K562 (cell line): ENCODE data around the gene DLG3. TPM values are rescaled to one million over a fixed set of nuclear protein-coding genes. Genes with fewer than 3 reads are reported as not detected.

Experiments
- EGR1 ChIP-seq: fragments of 450-650 bp; conservative IDR thresholded peaks from 2 replicates; pipeline ENCODE4 v1.6.1; 2017; ENCODE audit warnings: mild to moderate bottlenecking
- ELF1 ChIP-seq: fragments of 200-800 bp; sonication (Bioruptor generic); IDR thresholded peaks from 2 replicates; pipeline ENCODE4 v1.6.1; 2016; ENCODE audit warnings: missing genetic modification characterization, missing compliant biosample characterization
- FOSL1 ChIP-seq: fragments of 200-800 bp; sonication (Bioruptor generic); conservative IDR thresholded peaks from 2 replicates; pipeline ENCODE4 v1.6.1; 2016; ENCODE audit warnings: missing genetic modification characterization, missing compliant biosample characterization
- GABPB1 ChIP-seq: sonication (generic); formaldehyde crosslinking; IDR thresholded peaks from 2 replicates; pipeline ENCODE4 v1.8.0; 2022; ENCODE audit warnings: mild to moderate bottlenecking, missing genetic modification reagents
- HCFC1 ChIP-seq: IDR thresholded peaks from 2 replicates; pipeline ENCODE4 v1.6.1; 2012; ENCODE audit warnings: low read depth, low read length, improper control_type of control experiment
- HNRNPLL ChIP-seq: fragments of 200-400 bp; formaldehyde crosslinking; IDR thresholded peaks from 2 replicates; pipeline ENCODE4 v1.6.1; 2017; ENCODE audit warnings: low read length, low read depth, mild to moderate bottlenecking; ENCODE audit not compliant: poor library complexity, severe bottlenecking
- MAZ ChIP-seq, 2 experiments: fragments of 450-650 bp in 1 of 2; sonication (generic) in 1 of 2; formaldehyde crosslinking; IDR thresholded peaks in 1 of 2; conservative IDR thresholded peaks in 1 of 2; 2 replicates each; pipeline versions ENCODE4 v1.4.0 to v1.5.0; 2020; ENCODE audit warnings: mild to moderate bottlenecking in 1 of 2, missing genetic modification reagents in 1 of 2
- NR2C2 ChIP-seq, 2 experiments: fragments of 200-800 bp in 1 of 2; sonication (Bioruptor generic) in 1 of 2; sonication (generic) in 1 of 2; formaldehyde crosslinking in 1 of 2; IDR thresholded peaks; 2 replicates each; pipeline versions ENCODE4 v1.6.1 to v1.8.0; 2016 to 2022; ENCODE audit warnings: mild to moderate bottlenecking in 1 of 2, missing compliant biosample characterization in 1 of 2, missing genetic modification characterization in 1 of 2, missing genetic modification reagents in 1 of 2
- NRF1 ChIP-seq, 2 experiments: fragments of 450-650 bp; IDR thresholded peaks in 1 of 2; conservative IDR thresholded peaks in 1 of 2; 2 replicates each; pipeline ENCODE4 v1.6.1; 2014; ENCODE audit warnings: mild to moderate bottlenecking in 2 of 2
- YY1 ChIP-seq, 3 experiments: IDR thresholded peaks; 2 replicates each; pipeline ENCODE4 v1.6.1; 2011; ENCODE audit warnings: low read length in 2 of 3, mild to moderate bottlenecking in 2 of 3, moderate library complexity in 2 of 3, borderline replicate concordance in 1 of 3, control low read depth in 1 of 3, low read depth in 1 of 3; ENCODE audit not compliant: insufficient read depth in 3 of 3, insufficient replicate concordance in 2 of 3, control insufficient read depth in 1 of 3, insufficient read length in 1 of 3; ENCODE audit errors: extremely low read depth in 1 of 3
- ZNF143 ChIP-seq: sonication (generic); formaldehyde crosslinking; IDR thresholded peaks from 2 replicates; pipeline ENCODE4 v1.9.0; 2022; ENCODE audit warnings: mild to moderate bottlenecking, missing genetic modification reagents
- polyA plus RNA-seq, 8 experiments: library from polyadenylated mRNA; depleted of rRNA in 4 of 8; stranded (reverse) in 5 of 8; unstranded in 3 of 8; fragments of >200 nt; fragmentation: Nextera tagmentation in 2 of 8; fragmentation: Illumina TruSeq in 1 of 8; extraction: Ambion mirVana in 2 of 8; extraction: Trizol in 1 of 8; gene quantifications; 2 replicates each; pipeline versions ENCODE4 v1.2.1 to v1.2.3, GENCODE V29; 2011 to 2014; ENCODE audit warnings: inconsistent platforms in 1 of 8, missing spikeins in 1 of 8
- total RNA-seq, 7 experiments: library from RNA; depleted of rRNA in 6 of 7; stranded (reverse); fragments of >200 nt in 6 of 7; fragmentation: Illumina TruSeq in 2 of 7; extraction: Trizol in 2 of 7; gene quantifications; 2 replicates each; pipeline versions ENCODE4 v1.2.1 to v1.2.3, GENCODE V29; 2011 to 2021; ENCODE audit warnings: low replicate concordance in 1 of 7
- TF ChIP-seq, protein P1 (sequence below), 2 experiments: IDR thresholded peaks; 2 replicates each; pipeline ENCODE4 v1.6.1; 2011; ENCODE audit warnings: borderline replicate concordance in 1 of 2, control low read depth in 1 of 2, low read depth in 1 of 2, low read length in 1 of 2, mild to moderate bottlenecking in 1 of 2, mixed read lengths in 1 of 2, moderate library complexity in 1 of 2; ENCODE audit not compliant: insufficient read depth in 1 of 2, insufficient read length in 1 of 2, poor library complexity in 1 of 2, severe bottlenecking in 1 of 2; ENCODE audit errors: extremely low read depth in 1 of 2
- TF ChIP-seq, protein P2 (sequence below): sonication (generic); formaldehyde crosslinking; IDR thresholded peaks from 2 replicates; pipeline ENCODE4 v1.8.1; 2023; ENCODE audit warnings: mild to moderate bottlenecking, missing genetic modification reagents
- TF ChIP-seq, protein P3 (sequence below): sonication (generic); formaldehyde crosslinking; IDR thresholded peaks from 2 replicates; pipeline ENCODE4 v1.8.0; 2022; ENCODE audit warnings: missing genetic modification reagents, mild to moderate bottlenecking, moderate library complexity, borderline replicate concordance
- TF ChIP-seq, protein P4 (sequence below): conservative IDR thresholded peaks from 2 replicates; pipeline ENCODE4 v1.6.1; 2011; ENCODE audit warnings: low read depth, mild to moderate bottlenecking, low read length; ENCODE audit not compliant: control insufficient read depth
- TF ChIP-seq, protein P5 (sequence below): IDR thresholded peaks from 2 replicates; pipeline ENCODE4 v1.6.1; 2016; ENCODE audit warnings: missing genetic modification characterization, missing compliant biosample characterization

DLG3 gene
- total and polyA plus RNA-seq, 9 of the 15 experiments (the other 6 are each of a cell fraction or from before 2014, with no cell fraction given), result 3.1 to 15.7 (median 8.8) TPM

DNA sequence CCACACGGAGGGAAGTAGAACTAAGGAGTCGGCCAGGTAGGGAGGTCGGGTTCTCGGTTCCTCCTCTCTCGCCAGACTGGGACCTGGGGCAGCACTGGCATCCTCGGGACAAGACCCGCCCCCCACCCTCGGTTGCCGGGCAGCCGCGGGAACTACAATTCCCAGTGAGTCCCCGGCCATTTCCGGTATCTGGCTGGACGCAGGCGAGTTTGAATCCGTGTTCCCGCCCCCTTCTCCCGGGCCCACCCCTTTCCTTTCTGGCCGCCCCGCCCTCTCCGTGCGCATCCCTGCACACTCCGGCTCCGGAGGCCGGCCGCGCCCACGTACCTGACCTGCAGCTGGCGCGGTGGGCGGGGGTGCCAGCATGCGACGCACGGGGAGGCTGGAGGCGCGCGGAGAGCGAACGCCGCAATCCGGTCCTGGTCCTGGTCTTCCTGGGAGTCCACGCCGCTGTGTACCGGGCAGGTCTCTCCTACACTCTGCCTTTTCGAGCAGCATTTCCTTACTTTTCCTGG is 10.2 kb upstream of the DLG3 start (continued):
- TF ChIP-seq, protein P1, sequence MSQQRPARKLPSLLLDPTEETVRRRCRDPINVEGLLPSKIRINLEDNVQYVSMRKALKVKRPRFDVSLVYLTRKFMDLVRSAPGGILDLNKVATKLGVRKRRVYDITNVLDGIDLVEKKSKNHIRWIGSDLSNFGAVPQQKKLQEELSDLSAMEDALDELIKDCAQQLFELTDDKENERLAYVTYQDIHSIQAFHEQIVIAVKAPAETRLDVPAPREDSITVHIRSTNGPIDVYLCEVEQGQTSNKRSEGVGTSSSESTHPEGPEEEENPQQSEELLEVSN (IDR thresholded peaks at IDR 0.05; ENCODE audit: borderline replicate concordance in 1 of 2, extremely low read depth in 1 of 2, insufficient read depth in 1 of 2, insufficient read length in 1 of 2, low read depth in 1 of 2, low read length in 1 of 2, poor library complexity in 1 of 2, severe bottlenecking in 1 of 2), result peak in 1 of 2 experiments; percentile 51
- TF ChIP-seq, protein P2, sequence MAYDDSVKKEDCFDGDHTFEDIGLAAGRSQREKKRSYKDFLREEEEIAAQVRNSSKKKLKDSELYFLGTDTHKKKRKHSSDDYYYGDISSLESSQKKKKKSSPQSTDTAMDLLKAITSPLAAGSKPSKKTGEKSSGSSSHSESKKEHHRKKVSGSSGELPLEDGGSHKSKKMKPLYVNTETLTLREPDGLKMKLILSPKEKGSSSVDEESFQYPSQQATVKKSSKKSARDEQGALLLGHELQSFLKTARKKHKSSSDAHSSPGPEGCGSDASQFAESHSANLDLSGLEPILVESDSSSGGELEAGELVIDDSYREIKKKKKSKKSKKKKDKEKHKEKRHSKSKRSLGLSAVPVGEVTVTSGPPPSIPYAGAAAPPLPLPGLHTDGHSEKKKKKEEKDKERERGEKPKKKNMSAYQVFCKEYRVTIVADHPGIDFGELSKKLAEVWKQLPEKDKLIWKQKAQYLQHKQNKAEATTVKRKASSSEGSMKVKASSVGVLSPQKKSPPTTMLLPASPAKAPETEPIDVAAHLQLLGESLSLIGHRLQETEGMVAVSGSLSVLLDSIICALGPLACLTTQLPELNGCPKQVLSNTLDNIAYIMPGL (CRISPR knock-in tag), result no peak
- no peak for TF ChIP-seq FOSL1 (tag)
- no peak for TF ChIP-seq NR2C2 (CRISPR knock-in tag; IDR thresholded peaks at IDR 0.05)
- 0 out of 2 replicates have a peak, but pooled peaks have one; percentile 22 for TF ChIP-seq NR2C2 (tag; IDR thresholded peaks at IDR 0.05)
- TF ChIP-seq ZNF143 (CRISPR knock-in tag), result peak; percentile 73
- TF ChIP-seq, protein P3, sequence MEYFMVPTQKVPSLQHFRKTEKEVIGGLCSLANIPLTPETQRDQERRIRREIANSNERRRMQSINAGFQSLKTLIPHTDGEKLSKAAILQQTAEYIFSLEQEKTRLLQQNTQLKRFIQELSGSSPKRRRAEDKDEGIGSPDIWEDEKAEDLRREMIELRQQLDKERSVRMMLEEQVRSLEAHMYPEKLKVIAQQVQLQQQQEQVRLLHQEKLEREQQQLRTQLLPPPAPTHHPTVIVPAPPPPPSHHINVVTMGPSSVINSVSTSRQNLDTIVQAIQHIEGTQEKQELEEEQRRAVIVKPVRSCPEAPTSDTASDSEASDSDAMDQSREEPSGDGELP, result 0 out of 2 replicates have a peak, but pooled peaks have one; percentile 3
- peak; percentile 88 for TF ChIP-seq GABPB1 (CRISPR knock-in tag)
- TF ChIP-seq, protein P4, sequence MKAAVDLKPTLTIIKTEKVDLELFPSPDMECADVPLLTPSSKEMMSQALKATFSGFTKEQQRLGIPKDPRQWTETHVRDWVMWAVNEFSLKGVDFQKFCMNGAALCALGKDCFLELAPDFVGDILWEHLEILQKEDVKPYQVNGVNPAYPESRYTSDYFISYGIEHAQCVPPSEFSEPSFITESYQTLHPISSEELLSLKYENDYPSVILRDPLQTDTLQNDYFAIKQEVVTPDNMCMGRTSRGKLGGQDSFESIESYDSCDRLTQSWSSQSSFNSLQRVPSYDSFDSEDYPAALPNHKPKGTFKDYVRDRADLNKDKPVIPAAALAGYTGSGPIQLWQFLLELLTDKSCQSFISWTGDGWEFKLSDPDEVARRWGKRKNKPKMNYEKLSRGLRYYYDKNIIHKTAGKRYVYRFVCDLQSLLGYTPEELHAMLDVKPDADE, result peak; percentile 24; the same call in 1 of the 2 replicates
- peak; percentile 66 for TF ChIP-seq EGR1
- TF ChIP-seq MAZ (CRISPR knock-in tag; conservative IDR thresholded peaks at IDR 0.05 in 1 of 2, IDR thresholded peaks at IDR 0.05 in 1 of 2), result peak in 1 of 2 experiments; percentile 39; a peak in 1 of 4 replicates
- peak in 1 of 3 experiments; percentile 45 for TF ChIP-seq YY1 (IDR thresholded peaks at IDR 0.05; ENCODE audit: borderline replicate concordance in 1 of 3, control insufficient read depth in 1 of 3, extremely low read depth in 1 of 3, insufficient read depth in 3 of 3, insufficient read length in 1 of 3, insufficient replicate concordance in 2 of 3, low read depth in 1 of 3, low read length in 2 of 3)
- TF ChIP-seq NRF1 (conservative IDR thresholded peaks at IDR 0.05 in 1 of 2, IDR thresholded peaks at IDR 0.05 in 1 of 2), result peak; percentile 73 to 76
- TF ChIP-seq HCFC1, result peak; percentile 84
- TF ChIP-seq ELF1 (tag), result peak; percentile 85
- TF ChIP-seq, protein P5, sequence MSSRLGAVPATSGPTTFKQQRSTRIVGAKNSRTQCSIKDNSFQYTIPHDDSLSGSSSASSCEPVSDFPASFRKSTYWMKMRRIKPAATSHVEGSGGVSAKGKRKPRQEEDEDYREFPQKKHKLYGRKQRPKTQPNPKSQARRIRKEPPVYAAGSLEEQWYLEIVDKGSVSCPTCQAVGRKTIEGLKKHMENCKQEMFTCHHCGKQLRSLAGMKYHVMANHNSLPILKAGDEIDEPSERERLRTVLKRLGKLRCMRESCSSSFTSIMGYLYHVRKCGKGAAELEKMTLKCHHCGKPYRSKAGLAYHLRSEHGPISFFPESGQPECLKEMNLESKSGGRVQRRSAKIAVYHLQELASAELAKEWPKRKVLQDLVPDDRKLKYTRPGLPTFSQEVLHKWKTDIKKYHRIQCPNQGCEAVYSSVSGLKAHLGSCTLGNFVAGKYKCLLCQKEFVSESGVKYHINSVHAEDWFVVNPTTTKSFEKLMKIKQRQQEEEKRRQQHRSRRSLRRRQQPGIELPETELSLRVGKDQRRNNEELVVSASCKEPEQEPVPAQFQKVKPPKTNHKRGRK (tag), result no peak
- peak; percentile 32 for TF ChIP-seq HNRNPLL
